Kidney glomerular epithelial cell (primary cell): ENCODE measurements around the gene ATAD3A.
"Not testable (repeated sequence)": the region's sequence is repeated elsewhere in the genome, so short reads cannot be mapped to it uniquely, and the experiment has no call there.

Experiments
- DNase-seq: peaks from one replicate; lab custom pipeline; 2025; lab: John Stamatoyannopoulos, UW

The ATAD3A gene

GRCh38 chr1:1523651-1524050, 11.7 kb downstream of the ATAD3A start:
- DNase-seq: not testable (repeated sequence)

DNA sequence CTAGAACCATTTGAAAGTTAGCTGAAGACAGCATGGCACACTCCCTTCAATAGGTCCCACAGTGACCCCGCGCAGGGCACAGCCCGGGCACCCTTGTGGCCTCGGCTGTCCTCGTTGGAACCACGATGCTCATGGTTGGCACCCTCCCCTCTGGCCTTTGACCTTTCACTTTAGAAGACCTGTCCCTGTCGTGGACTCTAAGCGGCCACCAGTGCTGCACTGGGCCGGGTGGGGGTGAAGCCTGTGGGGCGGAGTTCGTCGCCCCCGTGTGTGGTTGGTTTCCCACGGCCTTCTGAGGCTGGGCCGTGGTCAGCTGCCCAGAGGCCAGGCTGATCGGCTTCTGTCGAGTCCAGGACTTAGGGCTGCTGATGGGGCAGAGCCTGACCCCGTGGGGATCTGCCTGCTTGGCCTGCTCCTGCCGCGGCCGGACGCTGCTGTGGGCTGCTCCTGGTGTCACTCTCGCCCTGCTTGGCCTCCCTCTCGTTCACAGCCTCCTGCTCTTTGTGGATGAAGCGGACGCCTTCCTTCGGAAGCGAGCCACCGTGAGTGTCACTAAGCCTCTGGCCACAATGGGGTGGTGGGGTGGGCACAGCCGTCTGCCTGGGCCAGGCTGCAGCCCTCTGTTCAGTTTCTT, 12.9 kb downstream of the ATAD3A start:
- DNase-seq: not testable (repeated sequence)

DNA sequence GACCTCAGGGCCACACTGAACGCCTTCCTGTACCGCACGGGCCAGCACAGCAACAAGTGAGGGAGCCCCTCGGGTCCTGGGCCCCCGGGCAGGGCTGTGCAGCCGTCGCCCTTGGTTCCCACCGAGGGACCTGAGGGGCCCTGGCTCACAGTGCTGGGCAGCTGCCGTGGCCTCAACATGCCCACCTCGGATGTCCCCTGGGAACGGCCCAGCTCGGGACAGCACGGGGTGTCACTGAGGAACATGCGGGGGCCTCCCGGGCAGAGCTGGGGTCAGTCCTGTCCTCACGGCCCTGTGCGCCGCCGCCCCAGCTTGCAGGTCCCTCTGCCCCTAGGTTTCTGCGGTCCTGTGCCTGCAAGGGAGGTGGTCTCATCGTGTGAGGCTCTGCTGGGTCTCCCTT, 14.5 kb downstream of the ATAD3A start:
- not testable (repeated sequence) for DNase-seq

DNA sequence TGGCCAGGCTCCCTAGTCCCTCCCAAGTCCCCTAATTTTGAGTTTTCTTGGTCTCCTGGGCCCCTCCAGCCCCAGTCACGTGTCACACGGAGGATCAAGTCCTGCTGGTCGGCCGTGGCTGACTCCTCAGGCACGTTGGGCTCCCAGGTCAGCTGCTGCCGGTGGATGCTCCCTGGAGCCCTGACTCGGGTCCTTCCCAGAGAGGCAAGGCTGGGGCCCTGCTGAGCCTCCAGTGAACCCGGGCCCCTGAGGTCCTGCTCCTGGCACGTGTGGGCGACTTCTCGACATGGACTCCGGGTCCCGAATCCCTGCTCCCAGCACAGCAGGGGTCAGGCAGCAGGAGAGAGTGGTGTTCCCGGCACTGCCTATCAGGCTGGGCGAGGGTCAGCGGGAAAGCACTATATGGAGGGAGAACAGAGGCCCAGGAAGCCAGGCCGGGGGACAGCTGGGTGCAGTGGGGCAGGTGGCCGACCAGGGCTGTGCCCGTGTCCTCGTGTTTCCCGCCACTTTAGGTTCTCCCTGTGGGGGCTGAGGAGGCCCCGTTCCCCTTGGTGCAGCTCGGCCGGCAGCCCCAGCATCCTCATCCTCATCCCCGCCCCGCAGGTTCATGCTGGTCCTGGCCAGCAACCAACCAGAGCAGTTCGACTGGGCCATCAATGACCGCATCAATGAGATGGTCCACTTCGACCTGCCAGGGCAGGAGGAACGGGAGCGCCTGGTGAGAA, 15.3 kb downstream of the ATAD3A start:
- DNase-seq: no peak

GRCh38 chr1:1528301-1529267, 16.6 kb downstream of the ATAD3A start:
- no peak for DNase-seq

DNA sequence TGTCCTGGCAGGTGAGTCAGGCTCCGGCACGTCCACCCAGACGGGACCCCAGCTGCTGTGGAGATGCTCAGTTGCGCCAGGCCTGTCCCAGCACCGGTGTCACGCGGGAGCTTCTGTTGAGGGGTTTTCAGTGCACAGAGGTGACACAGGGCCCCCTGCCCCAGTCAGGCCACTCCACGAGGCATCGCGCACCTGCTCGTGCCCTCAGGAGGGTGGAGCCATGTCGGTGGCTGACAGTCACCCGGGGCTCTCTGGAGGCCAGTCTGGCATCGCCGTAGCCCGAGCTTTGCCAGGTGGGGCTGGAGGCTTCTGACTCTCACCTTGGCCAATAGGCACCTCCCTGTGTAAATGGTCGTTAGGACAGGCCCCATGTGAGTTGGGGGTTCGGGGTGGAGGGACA, 17.4 kb downstream of the ATAD3A start:
- no peak for DNase-seq

DNA sequence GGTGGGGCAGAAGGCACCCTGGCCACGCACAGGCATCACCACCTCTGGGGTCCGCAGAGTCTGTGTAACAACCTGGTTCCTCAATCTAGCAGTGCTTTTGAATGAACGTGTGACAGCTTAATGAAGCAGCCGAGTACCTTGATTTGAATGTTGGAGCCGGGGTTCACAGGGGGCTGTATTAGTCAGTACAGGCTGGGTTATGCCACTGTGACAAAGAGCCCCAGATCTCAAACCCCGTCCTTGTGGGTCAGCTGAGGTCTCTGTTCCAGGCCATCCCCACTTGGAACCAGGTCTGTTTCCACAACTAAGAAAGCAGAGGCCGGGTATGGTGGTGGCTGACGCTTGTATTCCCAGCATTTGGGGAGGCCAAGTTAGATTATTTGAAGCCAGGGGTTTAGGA, 18.0 kb downstream of the ATAD3A start:
- DNase-seq: no peak

DNA sequence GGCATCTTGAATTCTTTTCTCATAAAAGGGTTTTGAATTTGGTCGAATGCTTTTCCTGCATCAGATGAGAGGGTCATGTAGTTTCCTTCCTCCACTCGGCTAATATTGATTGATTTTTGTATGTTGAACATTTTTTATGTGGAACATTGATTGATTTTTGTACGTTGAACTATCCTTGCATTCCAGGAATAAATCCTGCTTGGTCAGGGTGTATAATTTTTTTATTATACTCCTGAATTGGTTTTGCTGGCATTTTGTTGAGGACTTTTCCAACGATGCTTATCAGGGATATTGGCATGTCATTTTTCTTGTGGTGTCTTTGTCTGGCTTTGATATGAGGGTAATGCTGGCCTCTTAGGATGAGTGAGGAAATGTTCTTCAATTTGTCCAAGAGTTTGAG, 20.0 kb downstream of the ATAD3A start:
- DNase-seq: no peak

- DNase-seq: not testable (repeated sequence)
Measured at GRCh38 chr1:1533176-1533893, 21.4 kb downstream of the ATAD3A start.

- not testable (repeated sequence) for DNase-seq
Measured at GRCh38 chr1:1533894-1534291, 21.9 kb downstream of the ATAD3A start.

DNA sequence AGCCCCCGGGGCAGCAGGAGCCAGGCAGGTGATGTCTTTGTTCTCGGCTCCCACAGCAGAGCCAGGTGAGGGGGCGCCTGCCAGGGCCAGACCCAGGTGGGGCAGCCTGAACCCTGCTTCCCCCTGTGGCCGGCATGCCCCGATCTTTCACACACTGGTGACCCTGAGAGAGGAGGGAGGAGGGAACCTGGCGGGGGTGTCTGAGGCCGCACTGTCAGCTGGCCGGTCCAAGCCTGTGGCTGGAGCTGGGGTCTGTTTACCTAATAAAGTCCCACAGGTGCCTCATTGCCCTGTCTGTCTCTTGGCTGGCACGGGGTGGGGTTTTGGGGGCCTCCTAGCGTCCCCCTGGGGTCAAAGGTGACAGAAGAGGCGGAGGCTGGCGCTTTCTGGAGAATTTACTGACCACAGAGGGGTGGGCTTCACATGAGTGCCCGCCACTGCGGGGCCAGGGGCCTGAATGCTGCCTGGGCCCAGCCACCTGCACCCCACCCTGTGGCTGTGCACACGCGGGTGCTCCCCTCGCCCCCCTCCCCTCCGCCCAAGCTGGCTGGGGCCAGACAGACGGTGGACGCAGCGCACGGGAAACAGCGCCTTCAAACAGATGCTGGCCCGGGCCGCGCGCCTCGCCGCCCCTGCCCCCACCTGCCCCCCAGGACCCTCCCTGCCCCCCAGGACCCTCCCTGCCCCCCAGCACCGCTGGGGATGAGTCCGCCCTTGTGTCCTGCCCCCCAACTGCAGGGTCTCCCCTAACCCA, 22.6 kb downstream of the ATAD3A start:
- DNase-seq: no peak

- DNase-seq: no peak
Measured at GRCh38 chr1:1535201-1536018, 23.4 kb downstream of the ATAD3A start.

GRCh38 chr1:1536019-1536937, 24.3 kb downstream of the ATAD3A start:
- DNase-seq: no peak

DNA sequence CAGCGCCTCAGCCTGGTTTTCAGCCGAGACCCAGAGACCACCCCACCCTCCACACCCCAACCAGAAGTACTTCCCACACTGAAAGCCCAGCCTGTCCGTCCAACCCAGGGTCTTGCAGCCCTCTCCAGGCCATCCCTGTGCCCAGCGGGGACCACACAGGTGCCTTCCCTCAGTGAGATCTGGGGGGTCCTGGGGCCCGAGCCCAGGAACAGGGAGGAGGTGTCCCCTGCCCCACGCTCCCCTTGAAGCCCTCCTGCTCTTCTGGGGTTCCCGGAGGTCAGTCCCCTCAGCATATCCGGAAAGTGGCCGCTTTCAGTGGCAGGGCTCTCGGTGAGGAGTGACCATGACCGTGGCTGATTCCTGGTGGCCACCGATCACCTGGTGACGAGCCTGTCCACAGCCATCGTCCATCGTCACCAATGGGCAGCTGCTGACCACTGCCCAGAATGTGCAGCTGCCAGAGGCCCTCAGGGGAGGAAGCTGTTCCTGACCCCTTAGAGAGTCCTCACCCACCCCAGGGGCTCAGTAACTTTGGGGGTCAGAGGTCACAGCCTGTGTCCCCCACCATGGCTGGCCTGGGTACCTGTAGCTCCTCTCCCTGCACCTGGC, 25.1 kb downstream of the ATAD3A start:
- no peak for DNase-seq

DNA sequence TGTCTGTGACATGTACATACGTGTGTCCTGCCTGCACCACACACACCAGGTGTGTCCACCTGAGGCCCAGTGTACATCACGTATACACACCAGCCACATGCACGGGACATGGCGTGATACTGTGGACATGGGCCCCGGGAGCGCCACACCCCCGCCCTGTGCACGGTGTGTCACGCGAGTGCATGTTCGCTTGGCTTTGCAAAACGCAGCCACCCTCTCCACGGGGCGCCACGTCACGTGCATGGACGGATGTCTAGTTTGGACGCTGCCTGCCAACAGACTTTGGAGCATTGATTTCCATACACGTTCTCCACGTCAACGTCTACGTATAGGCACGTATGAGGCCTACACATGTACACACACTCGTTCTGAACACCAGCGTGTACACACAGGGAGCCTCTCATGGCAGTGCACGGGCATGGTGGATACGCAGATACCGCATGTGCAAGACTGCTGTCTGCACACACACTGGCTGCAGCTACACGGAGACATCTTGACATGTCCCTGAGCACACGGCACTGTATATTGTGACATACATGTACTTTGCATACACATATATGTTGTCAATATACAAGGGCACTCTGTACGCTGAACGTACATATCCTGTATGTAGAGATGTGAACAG, 25.8 kb downstream of the ATAD3A start:
- no peak for DNase-seq

GRCh38 chr1:1538334-1538733, 26.4 kb downstream of the ATAD3A start:
- no peak for DNase-seq

DNA sequence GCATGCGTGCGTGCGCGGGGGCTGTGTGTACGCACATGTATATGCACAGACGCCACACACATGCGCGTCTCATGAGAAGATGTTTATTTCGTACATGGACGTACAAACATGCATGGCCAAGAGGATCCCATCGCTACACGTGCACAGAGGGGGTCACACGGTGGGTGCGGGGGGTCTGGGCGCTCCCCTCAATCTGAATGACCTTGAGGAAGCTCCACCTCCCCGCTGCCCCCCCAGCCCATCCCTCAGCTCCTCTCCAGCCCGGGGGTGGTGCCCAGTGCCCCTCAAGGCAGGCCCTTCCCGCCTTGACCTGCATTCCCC, 27.0 kb downstream of the ATAD3A start:
- no peak for DNase-seq

DNA sequence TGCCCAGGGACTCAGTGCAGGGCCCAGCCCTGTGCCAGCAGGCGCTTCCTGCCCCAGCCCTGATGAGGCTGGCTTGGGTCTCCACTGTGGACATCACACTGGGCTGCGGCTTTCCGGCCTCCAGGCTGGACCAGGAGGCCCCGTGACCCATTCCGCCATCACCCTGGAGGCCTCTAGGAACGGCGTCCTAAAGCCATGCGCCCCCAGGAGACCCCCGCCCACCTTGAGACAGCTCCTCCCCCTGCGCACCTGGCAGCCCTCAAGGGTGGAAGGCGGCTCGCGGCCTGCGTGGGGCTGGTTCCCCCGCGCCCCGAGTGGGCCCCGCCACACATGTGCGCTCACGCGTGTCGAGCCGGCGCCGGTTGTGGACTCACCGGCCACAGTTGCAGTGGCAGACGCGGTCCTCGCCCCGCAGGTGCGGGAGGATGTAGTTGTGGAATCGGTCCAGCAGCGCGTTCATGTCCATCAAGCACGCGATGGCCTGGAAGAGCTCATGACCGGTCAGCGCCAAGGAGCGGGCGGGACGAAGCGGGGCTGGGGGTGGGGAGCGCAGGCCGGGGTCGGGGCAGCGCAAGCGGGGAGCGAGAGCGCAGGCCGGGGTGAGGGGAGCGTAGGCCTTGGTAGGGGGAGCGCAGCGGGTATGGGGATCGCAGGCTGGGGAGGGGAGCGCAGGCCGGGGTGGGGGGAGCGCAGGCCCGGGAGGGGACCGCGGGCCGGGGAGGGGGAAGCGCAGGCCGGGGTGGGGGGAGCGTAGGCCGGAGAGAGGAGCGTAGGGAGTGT, 27.5 kb downstream of the ATAD3A start:
- DNase-seq: no peak
